SU-DHL-6 (cell line): ENCODE measurements around the gene THRAP3.

Experiments used
- CTCF ChIP-seq: fragments of 200-600 bp; sonication (generic); IDR thresholded peaks from one replicate; pipeline ENCODE4 v1.5.1; 2017; ENCODE audit warnings: antibody characterized with exemption, mild to moderate bottlenecking, low read length, moderate library complexity; ENCODE audit not compliant: insufficient read depth, poor library complexity, severe bottlenecking
- EZH2phosphoT487 ChIP-seq: fragments of 200-600 bp; sonication (generic), shearing (Covaris generic); conservative IDR thresholded peaks from 2 replicates; pipeline ENCODE4 v1.6.1; 2018; ENCODE audit warnings: mild to moderate bottlenecking, antibody characterized with exemption, low read length, moderate library complexity, mixed read lengths

DNA sequence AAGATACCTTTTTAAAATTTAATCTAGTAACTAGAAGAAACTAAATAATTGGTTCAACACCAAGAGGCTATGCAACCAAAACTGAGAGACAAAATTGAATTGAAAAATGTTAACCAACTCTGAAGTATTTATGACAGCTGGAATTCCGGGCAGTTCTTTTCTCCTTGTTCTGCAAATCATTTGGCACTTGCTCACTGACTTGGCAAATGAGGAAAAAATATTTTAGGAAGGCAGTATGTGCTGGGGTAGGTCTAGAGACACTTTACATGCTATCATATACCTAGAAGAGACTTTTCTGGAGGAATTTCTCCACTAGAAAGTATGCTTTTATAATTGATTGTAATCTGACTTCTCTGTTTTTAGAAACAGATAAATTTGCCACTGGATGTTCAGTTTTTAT is 59.8 kb downstream of the THRAP3 start:
- no peak for TF ChIP-seq EZH2phosphoT487
- no peak for TF ChIP-seq CTCF
